ENCODE results near the gene KCNC2.

DNA sequence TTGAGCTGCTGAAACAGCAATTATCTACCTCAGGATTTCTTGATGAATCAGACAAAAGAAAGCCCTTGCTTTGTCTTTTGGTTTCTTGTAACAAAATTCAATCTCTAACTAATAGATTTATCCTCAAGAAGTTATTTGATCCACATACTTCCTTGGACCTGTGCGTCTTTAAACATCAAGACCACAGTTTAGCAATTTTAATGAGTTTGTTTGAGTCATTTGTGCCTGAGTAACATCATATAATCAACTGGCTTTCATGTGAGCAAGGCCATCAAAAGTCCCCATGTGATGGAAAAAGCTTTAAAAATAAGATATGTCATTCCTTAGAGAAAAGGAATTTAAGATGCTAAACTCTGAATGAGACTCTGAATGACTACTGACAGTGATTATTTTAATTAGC is 52.3 kb downstream of the KCNC2 start:
- TF ChIP-seq, protein P1, sequence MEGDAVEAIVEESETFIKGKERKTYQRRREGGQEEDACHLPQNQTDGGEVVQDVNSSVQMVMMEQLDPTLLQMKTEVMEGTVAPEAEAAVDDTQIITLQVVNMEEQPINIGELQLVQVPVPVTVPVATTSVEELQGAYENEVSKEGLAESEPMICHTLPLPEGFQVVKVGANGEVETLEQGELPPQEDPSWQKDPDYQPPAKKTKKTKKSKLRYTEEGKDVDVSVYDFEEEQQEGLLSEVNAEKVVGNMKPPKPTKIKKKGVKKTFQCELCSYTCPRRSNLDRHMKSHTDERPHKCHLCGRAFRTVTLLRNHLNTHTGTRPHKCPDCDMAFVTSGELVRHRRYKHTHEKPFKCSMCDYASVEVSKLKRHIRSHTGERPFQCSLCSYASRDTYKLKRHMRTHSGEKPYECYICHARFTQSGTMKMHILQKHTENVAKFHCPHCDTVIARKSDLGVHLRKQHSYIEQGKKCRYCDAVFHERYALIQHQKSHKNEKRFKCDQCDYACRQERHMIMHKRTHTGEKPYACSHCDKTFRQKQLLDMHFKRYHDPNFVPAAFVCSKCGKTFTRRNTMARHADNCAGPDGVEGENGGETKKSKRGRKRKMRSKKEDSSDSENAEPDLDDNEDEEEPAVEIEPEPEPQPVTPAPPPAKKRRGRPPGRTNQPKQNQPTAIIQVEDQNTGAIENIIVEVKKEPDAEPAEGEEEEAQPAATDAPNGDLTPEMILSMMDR (IDR thresholded peaks at IDR 0.05) = no peak
- no peak for TF ChIP-seq EP300 (IDR thresholded peaks at IDR 0.05)
